HG03139 (cell line): ENCODE results near the gene PIK3AP1.
"Not testable (repeated sequence)": the region's sequence is repeated elsewhere in the genome, so short reads cannot be mapped to it uniquely, and the experiment has no call there.

Source experiments
- ATAC-seq: cut with Tn5 transposase; IDR thresholded peaks from one replicate; pipeline ENCODE4 v1.9.1; 2021; ENCODE audit not compliant: unreplicated experiment

Gene PIK3AP1

GRCh38 chr10:96585736-96586418 lies 134.4 kb downstream of the PIK3AP1 start:
- peak; percentile 10 for ATAC-seq

GRCh38 chr10:96584474-96584873 lies 135.8 kb downstream of the PIK3AP1 start:
- ATAC-seq: no peak

- no peak for ATAC-seq
Observed at GRCh38 chr10:96584035-96584434, 136.3 kb downstream of the PIK3AP1 start.

- no peak for ATAC-seq
Observed at GRCh38 chr10:96579133-96579532, 141.2 kb downstream of the PIK3AP1 start.

GRCh38 chr10:96578633-96579032 lies 141.7 kb downstream of the PIK3AP1 start:
- ATAC-seq: no peak

GRCh38 chr10:96578022-96578421 lies 142.3 kb downstream of the PIK3AP1 start:
- ATAC-seq: no peak

GRCh38 chr10:96577069-96577468 lies 143.2 kb downstream of the PIK3AP1 start:
- ATAC-seq: no peak

- ATAC-seq: no peak
Observed at GRCh38 chr10:96576277-96576980, 143.9 kb downstream of the PIK3AP1 start.

- ATAC-seq: not testable (repeated sequence)
Observed at GRCh38 chr10:96574564-96574963, 145.8 kb downstream of the PIK3AP1 start.

GRCh38 chr10:96573036-96573435 lies 147.3 kb downstream of the PIK3AP1 start:
- ATAC-seq: no peak

GRCh38 chr10:96570983-96571964 lies 149.0 kb downstream of the PIK3AP1 start:
- no peak for ATAC-seq

- no peak for ATAC-seq
Observed at GRCh38 chr10:96570511-96570910, 149.8 kb downstream of the PIK3AP1 start.

- no peak for ATAC-seq
Observed at GRCh38 chr10:96568402-96568801, 151.9 kb downstream of the PIK3AP1 start.

- no peak for ATAC-seq
Observed at GRCh38 chr10:96565774-96566173, 154.5 kb downstream of the PIK3AP1 start.

- ATAC-seq: no peak
Observed at GRCh38 chr10:96560966-96561887, 159.1 kb downstream of the PIK3AP1 start.

GRCh38 chr10:96560489-96560888 lies 159.8 kb downstream of the PIK3AP1 start:
- ATAC-seq: no peak

- no peak for ATAC-seq
Observed at GRCh38 chr10:96556003-96556402, 164.3 kb downstream of the PIK3AP1 start.

GRCh38 chr10:96555330-96555729 lies 165.0 kb downstream of the PIK3AP1 start:
- ATAC-seq: no peak

GRCh38 chr10:96548589-96548988 lies 171.7 kb downstream of the PIK3AP1 start:
- ATAC-seq: no peak

- ATAC-seq: not testable (repeated sequence)
Observed at GRCh38 chr10:96545558-96545957, 174.8 kb downstream of the PIK3AP1 start.
